Stimulated activated CD8-positive, alpha-beta memory T cell treated with anti-CD3 and anti-CD28 coated beads, Interleukin-2, amount 100 ng/mL, for 48 hours (primary cell): ENCODE results near the gene CASTOR2.
A peak's percentile ranks its signal among the peaks of the same experiment; 100 is the strongest.
"Not testable (repeated sequence)": the region's sequence is repeated elsewhere in the genome, so short reads cannot be mapped to it uniquely, and the experiment has no call there.

ENCODE experiments used
- DNase-seq, 2 donors: peaks; one replicate each; pipeline ENCODE4 v3.0.0-alpha.2; 2020; ENCODE audit warnings: low read depth in 2 of 2

The CASTOR2 gene

GRCh38 chr7:74964511-74965119 lies at the start of gene CASTOR2:
Gene CASTOR2, plus strand, starts transcription at chr7:74964705. Its CDS starts 281 bp downstream, at chr7:74964986.
- DNase-seq: peak; percentile 22 to 36

- not testable (repeated sequence) for DNase-seq
Measured at GRCh38 chr7:74922321-74922890, 42.1 kb upstream of the CASTOR2 start.

- DNase-seq: not testable (repeated sequence)
Measured at GRCh38 chr7:74923644-74924043, 40.9 kb upstream of the CASTOR2 start.

- not testable (repeated sequence) for DNase-seq
Measured at GRCh38 chr7:74926968-74927367, 37.5 kb upstream of the CASTOR2 start.

GRCh38 chr7:74931563-74932328 lies 32.8 kb upstream of the CASTOR2 start:
- DNase-seq: not testable (repeated sequence)

- DNase-seq: not testable (repeated sequence)
Measured at GRCh38 chr7:74939429-74939828, 25.1 kb upstream of the CASTOR2 start.

GRCh38 chr7:74941302-74942069 lies 23.0 kb upstream of the CASTOR2 start:
- not testable (repeated sequence) for DNase-seq

- not testable (repeated sequence) for DNase-seq
Measured at GRCh38 chr7:74943923-74944322, 20.6 kb upstream of the CASTOR2 start.

GRCh38 chr7:74947741-74948140 lies 16.8 kb upstream of the CASTOR2 start:
- not testable (repeated sequence) for DNase-seq

- not testable (repeated sequence) for DNase-seq
Measured at GRCh38 chr7:74953774-74954173, 10.7 kb upstream of the CASTOR2 start.

- DNase-seq: not testable (repeated sequence)
Measured at GRCh38 chr7:74958328-74958727, 6.2 kb upstream of the CASTOR2 start.

GRCh38 chr7:74963704-74964510 lies 598 bp upstream of the CASTOR2 start:
- peak in 1 of 2 donors; percentile 0 for DNase-seq

GRCh38 chr7:74966208-74966854 lies 1.8 kb downstream of the CASTOR2 start:
- DNase-seq: not testable (repeated sequence)

GRCh38 chr7:74966909-74967308 lies 2.4 kb downstream of the CASTOR2 start:
- not testable (repeated sequence) for DNase-seq

GRCh38 chr7:74971431-74971830 lies 6.9 kb downstream of the CASTOR2 start:
- not testable (repeated sequence) for DNase-seq

GRCh38 chr7:74972377-74972776 lies 7.9 kb downstream of the CASTOR2 start:
- not testable (repeated sequence) for DNase-seq

- DNase-seq: not testable (repeated sequence)
Measured at GRCh38 chr7:74975959-74976358, 11.5 kb downstream of the CASTOR2 start.

- not testable (repeated sequence) for DNase-seq
Measured at GRCh38 chr7:74977523-74977922, 13.0 kb downstream of the CASTOR2 start.

GRCh38 chr7:74988436-74988835 lies 23.9 kb downstream of the CASTOR2 start:
- not testable (repeated sequence) for DNase-seq

GRCh38 chr7:74993121-74993520 lies 28.6 kb downstream of the CASTOR2 start:
- no peak for DNase-seq
